ENCODE measurements around the gene ZNF440. TPM values are rescaled to one million over a fixed set of nuclear protein-coding genes. Genes with fewer than 3 reads are reported as not detected.
"Not testable (repeated sequence)": the region's sequence is repeated elsewhere in the genome, so short reads cannot be mapped to it uniquely, and the experiment has no call there.

ZNF440 gene
- total RNA-seq, 1 donor from 2014 or later, result 18.5 TPM

DNA sequence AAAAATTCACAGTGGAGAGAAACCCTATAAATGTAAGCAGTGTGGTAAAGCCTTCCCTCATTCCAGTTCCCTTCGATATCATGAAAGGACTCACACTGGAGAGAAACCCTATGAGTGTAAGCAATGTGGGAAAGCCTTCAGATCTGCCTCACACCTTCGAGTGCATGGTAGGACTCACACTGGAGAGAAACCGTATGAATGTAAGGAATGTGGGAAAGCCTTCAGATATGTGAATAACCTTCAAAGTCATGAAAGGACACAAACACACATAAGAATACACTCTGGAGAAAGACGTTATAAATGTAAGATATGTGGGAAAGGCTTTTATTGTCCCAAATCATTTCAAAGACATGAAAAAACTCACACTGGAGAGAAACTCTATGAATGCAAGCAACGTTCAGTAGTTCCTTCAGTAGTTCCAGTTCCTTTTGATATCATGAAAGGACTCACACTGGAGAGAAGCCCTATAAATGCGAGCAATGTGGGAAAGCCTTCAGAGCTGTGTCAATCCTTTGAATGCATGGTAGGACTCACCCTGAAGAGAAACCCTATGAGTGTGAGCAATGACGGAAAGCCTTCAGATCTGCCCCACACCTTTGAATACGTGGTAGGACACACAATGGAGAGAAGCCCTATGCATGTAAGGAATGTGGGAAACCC is 18.3 kb downstream of the ZNF440 start:
- H3K4me1 Mint-ChIP-seq, result peaks cover 7% of the 10 kb centered on the region
- no peak overlapping the region for H3K4me3 Mint-ChIP-seq
- H3K27me3 Mint-ChIP-seq, result no peaks in the 10 kb centered on the region
- peaks cover 18% of the 10 kb centered on the region for H3K9me3 Mint-ChIP-seq
- intact Hi-C loops (cut with micrococcal nuclease), result no loop called here
- no peak for ATAC-seq (ENCODE audit: low read depth)
- POLR2A ChIA-PET, result no interaction called here
- H3K36me3 Mint-ChIP-seq (ENCODE audit: low read depth), result peaks cover 51% of the 10 kb centered on the region
- DNase-seq, result no peak
- CTCF ChIA-PET, result no interaction called here
- H3K27ac Mint-ChIP-seq, result no peak overlapping the region
- TF ChIP-seq, protein P1, sequence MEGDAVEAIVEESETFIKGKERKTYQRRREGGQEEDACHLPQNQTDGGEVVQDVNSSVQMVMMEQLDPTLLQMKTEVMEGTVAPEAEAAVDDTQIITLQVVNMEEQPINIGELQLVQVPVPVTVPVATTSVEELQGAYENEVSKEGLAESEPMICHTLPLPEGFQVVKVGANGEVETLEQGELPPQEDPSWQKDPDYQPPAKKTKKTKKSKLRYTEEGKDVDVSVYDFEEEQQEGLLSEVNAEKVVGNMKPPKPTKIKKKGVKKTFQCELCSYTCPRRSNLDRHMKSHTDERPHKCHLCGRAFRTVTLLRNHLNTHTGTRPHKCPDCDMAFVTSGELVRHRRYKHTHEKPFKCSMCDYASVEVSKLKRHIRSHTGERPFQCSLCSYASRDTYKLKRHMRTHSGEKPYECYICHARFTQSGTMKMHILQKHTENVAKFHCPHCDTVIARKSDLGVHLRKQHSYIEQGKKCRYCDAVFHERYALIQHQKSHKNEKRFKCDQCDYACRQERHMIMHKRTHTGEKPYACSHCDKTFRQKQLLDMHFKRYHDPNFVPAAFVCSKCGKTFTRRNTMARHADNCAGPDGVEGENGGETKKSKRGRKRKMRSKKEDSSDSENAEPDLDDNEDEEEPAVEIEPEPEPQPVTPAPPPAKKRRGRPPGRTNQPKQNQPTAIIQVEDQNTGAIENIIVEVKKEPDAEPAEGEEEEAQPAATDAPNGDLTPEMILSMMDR (IDR thresholded peaks at IDR 0.05), result no peak

DNA sequence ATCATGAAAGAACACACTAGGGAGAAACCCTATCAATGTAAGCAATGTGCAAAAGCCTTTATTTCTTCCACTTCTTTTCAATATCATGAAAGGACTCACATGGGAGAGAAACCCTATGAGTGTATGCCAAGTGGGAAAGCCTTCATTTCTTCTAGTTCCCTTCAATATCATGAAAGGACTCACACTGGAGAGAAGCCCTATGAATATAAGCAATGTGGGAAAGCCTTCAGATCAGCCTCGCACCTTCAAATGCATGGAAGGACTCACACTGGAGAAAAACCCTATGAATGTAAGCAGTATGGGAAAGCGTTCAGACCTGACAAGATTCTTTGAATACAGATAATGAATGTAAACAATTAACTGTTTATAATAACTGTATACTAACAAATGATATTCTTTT is 19.5 kb downstream of the ZNF440 start:
- Mint-ChIP-seq H3K27me3 (no peaks in the 10 kb centered on the region), H3K9me3 (peaks cover 18% of the 10 kb centered on the region), H3K27ac (no peak overlapping the region), H3K4me1 (peaks cover 7% of the 10 kb centered on the region), H3K36me3 (ENCODE audit: low read depth) (peaks cover 46% of the 10 kb centered on the region), H3K4me3 (no peak overlapping the region)
- ChIA-PET POLR2A (no interaction called here), CTCF (interaction anchor here (0.6 kb wide), 1 partner anchor 20 kb away, joined by 3 read pairs; no protein-coding TSS in a partner anchor)
- ATAC-seq (ENCODE audit: low read depth), result no peak
- DNase-seq, result no peak
- intact Hi-C loops (cut with micrococcal nuclease), result no loop called here
- TF ChIP-seq, protein P1 (IDR thresholded peaks at IDR 0.05), result no peak

DNA sequence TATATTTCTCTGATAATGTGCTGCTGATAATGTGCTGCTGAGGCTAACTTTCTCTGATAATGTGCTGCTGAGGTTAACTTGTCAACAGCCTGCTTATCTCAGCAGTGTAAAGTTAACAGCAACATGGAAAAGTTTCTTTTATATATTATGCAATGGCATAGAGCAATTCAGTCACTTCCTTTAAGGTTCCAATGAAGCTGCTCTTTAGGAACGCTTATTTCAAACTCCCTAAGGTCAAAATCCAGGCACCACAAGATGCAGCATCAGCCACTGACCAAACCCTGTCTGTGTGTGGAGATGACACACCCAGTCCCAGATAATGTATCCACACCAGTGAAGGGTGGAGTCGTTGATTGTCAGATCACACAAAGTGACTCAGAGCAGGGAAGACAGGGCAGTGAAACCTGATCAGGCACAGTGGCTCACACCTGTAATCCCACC is 21.6 kb downstream of the ZNF440 start:
- POLR2A ChIA-PET; DNase-seq; H3K27ac Mint-ChIP-seq; CTCF ChIA-PET; H3K27me3 Mint-ChIP-seq; ATAC-seq (ENCODE audit: low read depth); H3K4me1 Mint-ChIP-seq; intact Hi-C loops (cut with micrococcal nuclease); H3K4me3 Mint-ChIP-seq: not testable (repeated sequence)
- peaks cover 15% of the 10 kb centered on the region for H3K9me3 Mint-ChIP-seq
- H3K36me3 Mint-ChIP-seq (ENCODE audit: low read depth), result peaks cover 33% of the 10 kb centered on the region

DNA sequence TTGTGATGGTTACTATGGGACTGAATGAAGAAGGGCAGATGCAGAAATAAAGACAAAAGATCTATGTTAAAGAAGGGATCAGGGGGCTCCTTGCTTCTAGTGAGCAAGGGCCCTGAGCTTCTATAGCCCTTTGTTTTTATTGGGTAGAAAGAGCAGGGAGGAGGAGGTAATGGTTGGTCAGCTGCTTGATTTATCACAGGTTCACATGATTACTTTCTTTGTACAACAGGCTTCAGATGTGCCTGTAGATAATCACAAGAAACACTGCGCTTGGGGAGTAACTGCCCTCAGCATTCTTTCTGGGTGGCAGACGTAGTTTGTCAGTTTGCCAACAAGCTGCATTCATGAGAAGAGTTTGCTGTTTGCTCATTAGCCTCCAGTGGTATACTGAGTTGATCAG is 29.6 kb downstream of the ZNF440 start:
- H3K4me1 Mint-ChIP-seq, result peaks cover 10% of the 10 kb centered on the region
- DNase-seq, result no peak
- ATAC-seq (ENCODE audit: low read depth), result no peak
- H3K27ac Mint-ChIP-seq, result no peak overlapping the region
- no peaks in the 10 kb centered on the region for H3K9me3 Mint-ChIP-seq
- TF ChIP-seq, protein P1 (IDR thresholded peaks at IDR 0.05), result no peak
- no peaks in the 10 kb centered on the region for H3K36me3 Mint-ChIP-seq (ENCODE audit: low read depth)
- intact Hi-C loops (cut with micrococcal nuclease), result no loop called here
- H3K27me3 Mint-ChIP-seq, result no peaks in the 10 kb centered on the region
- no peak overlapping the region for H3K4me3 Mint-ChIP-seq
- ChIA-PET POLR2A (no interaction called here), CTCF (no interaction called here)

DNA sequence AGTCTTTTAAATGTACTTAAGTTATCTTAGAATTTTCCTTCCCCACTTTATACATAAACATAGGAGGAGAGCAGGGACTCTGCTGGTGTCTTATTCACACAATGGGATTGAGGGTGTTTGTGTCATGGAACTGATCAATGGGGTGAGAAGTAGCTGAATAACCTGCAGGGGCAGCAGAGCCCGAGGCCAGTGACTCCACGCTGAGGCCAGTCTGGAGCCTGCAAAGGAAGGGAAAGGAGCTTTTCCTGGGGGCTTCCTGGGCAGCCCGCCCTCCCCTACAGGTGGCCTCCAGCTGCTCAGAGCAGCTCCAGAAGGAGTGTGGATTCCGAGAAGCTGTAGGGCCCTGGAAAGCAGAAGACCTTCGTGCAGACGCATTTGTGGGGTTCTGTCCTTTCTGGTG is 33.5 kb downstream of the ZNF440 start:
- Mint-ChIP-seq H3K4me1 (peaks cover 36% of the 10 kb centered on the region), H3K36me3 (ENCODE audit: low read depth) (peaks cover 11% of the 10 kb centered on the region)
- H3K27ac Mint-ChIP-seq; H3K9me3 Mint-ChIP-seq; H3K27me3 Mint-ChIP-seq; CTCF ChIA-PET; DNase-seq; H3K4me3 Mint-ChIP-seq; ATAC-seq (ENCODE audit: low read depth): not testable (repeated sequence)
- intact Hi-C loops (cut with micrococcal nuclease), result loop anchor here (1.0 to 2.0 kb wide), 5 partner anchors 33 to 594 kb away; partner anchors contain the start of genes ZNF440, ZNF443, ZNF491 and ZNF627
- POLR2A ChIA-PET, result interaction anchor here (0.5 kb wide), 1 partner anchor 326 kb away, joined by 3 read pairs; no protein-coding TSS in a partner anchor

DNA sequence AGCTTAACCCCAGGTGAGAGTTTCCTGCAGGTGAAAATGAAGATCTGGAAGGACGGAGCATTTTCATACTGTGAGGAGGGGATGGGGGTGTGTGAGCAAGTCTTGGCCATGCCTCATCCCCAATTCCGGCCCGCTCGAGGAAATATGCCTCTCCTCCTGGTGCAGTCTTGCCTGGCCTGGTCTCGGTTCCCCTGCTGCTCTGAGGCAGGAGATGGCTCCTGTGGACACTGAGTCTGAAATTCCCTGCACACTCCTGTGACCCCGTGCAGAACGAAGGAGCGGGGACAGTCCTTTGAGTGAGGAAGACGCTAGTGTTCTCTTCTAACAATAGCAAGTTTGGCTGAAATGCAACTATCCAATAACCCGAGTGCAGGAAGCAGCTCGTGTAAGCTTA is 34.1 kb downstream of the ZNF440 start:
- ChIA-PET CTCF (interaction anchor here (0.6 kb wide), 1 partner anchor 279 kb away, joined by 4 read pairs; no protein-coding TSS in a partner anchor), POLR2A (interaction anchor here (0.5 to 1.6 kb wide), 4 partner anchors 10 to 294 kb away, joined by 3 to 7 read pairs (median 4); partner anchors contain the start of genes ZNF441 and ZNF491)
- TF ChIP-seq, protein P1 (IDR thresholded peaks at IDR 0.05), result no peak
- peak; percentile 3 for ATAC-seq (ENCODE audit: low read depth)
- intact Hi-C loops (cut with micrococcal nuclease), result loop anchor here (1.0 to 2.0 kb wide), 5 partner anchors 34 to 593 kb away; partner anchors contain the start of genes ZNF440, ZNF443, ZNF491 and ZNF627
- H3K4me3 Mint-ChIP-seq, result peak overlapping the region; percentile 94
- no peaks in the 10 kb centered on the region for H3K27me3 Mint-ChIP-seq
- H3K4me1 Mint-ChIP-seq, result peaks cover 36% of the 10 kb centered on the region
- H3K9me3 Mint-ChIP-seq, result no peaks in the 10 kb centered on the region
- DNase-seq, result no peak
- H3K27ac Mint-ChIP-seq, result peak overlapping the region; percentile 92
- H3K36me3 Mint-ChIP-seq (ENCODE audit: low read depth), result peaks cover 14% of the 10 kb centered on the region
